ENCODE measurements around the gene BIRC7. TPM values are rescaled to one million over a fixed set of nuclear protein-coding genes. Genes with fewer than 3 reads are reported as not detected.

The BIRC7 gene
- total RNA-seq, 1 experiment from 2014 or later = 0.17 TPM

GRCh38 chr20:63210011-63210605 lies 25.6 kb upstream of the BIRC7 start (continued):
- TF ChIP-seq HMGXB4 (CRISPR knock-in tag; IDR thresholded peaks at IDR 0.05) (no peak), ZNF232 (CRISPR knock-in tag; IDR thresholded peaks at IDR 0.05) (no peak), ZNF138 (CRISPR knock-in tag; conservative IDR thresholded peaks at IDR 0.05) (no peak), ZNF396 (CRISPR knock-in tag; IDR thresholded peaks at IDR 0.05; ENCODE audit: borderline replicate concordance) (no peak)
- TF ChIP-seq, protein P1, sequence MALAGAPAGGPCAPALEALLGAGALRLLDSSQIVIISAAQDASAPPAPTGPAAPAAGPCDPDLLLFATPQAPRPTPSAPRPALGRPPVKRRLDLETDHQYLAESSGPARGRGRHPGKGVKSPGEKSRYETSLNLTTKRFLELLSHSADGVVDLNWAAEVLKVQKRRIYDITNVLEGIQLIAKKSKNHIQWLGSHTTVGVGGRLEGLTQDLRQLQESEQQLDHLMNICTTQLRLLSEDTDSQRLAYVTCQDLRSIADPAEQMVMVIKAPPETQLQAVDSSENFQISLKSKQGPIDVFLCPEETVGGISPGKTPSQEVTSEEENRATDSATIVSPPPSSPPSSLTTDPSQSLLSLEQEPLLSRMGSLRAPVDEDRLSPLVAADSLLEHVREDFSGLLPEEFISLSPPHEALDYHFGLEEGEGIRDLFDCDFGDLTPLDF (CRISPR knock-in tag; IDR thresholded peaks at IDR 0.05) = no peak

DNA sequence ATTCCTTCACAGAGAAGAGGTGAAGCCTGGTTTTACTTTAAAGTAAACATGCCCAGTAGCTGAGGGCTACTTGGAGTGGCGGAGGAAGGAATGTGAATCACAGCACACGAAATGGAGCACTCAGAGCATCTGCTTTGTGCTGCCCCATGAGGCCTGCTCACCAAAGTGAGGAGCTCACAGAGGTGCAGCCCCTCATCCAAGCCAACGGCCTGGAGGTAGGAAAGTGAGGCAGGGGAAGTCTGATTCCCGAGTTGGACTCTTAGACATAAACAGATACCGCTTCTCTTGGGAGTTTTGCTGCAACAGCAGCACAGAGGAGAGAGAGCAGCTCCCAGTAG lies 23.3 kb upstream of the BIRC7 start:
- H3K36me3 Mint-ChIP-seq = peaks cover 55% of the 10 kb centered on the region
- H3K4me3 Mint-ChIP-seq = no peak overlapping the region; the same call in 1 of the 2 replicates

More for the DNA sequence above, 23.3 kb upstream of the BIRC7 start:
- DNase-seq (ENCODE audit: low spot score) (no peak), ATAC-seq (no peak)
- POLR2A ChIA-PET = interaction anchor here (0.6 kb wide), 1 partner anchor 121 kb away, joined by 4 read pairs; no protein-coding TSS in a partner anchor
- H3K9me3 Mint-ChIP-seq = no peaks in the 10 kb centered on the region
- H3K27me3 Mint-ChIP-seq (ENCODE audit: low read depth) = no peaks in the 10 kb centered on the region
- peaks cover 28% of the 10 kb centered on the region for H3K4me1 Mint-ChIP-seq
- TF ChIP-seq HMGA2 (CRISPR knock-in tag; IDR thresholded peaks at IDR 0.05) (no peak), SP1 (CRISPR knock-in tag; conservative IDR thresholded peaks at IDR 0.05) (no peak), CREM (CRISPR knock-in tag; IDR thresholded peaks at IDR 0.05) (no peak), KAT7 (CRISPR knock-in tag; IDR thresholded peaks at IDR 0.05; ENCODE audit: borderline replicate concordance) (no peak), ARID4B (CRISPR knock-in tag; IDR thresholded peaks at IDR 0.05; ENCODE audit: borderline replicate concordance) (no peak), ZNF532 (CRISPR knock-in tag; IDR thresholded peaks at IDR 0.05; ENCODE audit: borderline replicate concordance) (no peak), ZNF671 (CRISPR knock-in tag; IDR thresholded peaks at IDR 0.05) (no peak), MXD4 (CRISPR knock-in tag; IDR thresholded peaks at IDR 0.05; ENCODE audit: borderline replicate concordance) (no peak), NFE2L1 (CRISPR knock-in tag; IDR thresholded peaks at IDR 0.05) (no peak)
- CTCF ChIA-PET = interaction anchor here (1.0 to 1.5 kb wide), 3 partner anchors 10 to 40 kb away, joined by 3 to 6 read pairs (median 4); no protein-coding TSS in a partner anchor
- H3K27ac Mint-ChIP-seq = peak overlapping the region; percentile 63

Measured in WTC11 (cell line).